IMR-90 (cell line): ENCODE results near the gene SH3RF3. TPM values are rescaled to one million over a fixed set of nuclear protein-coding genes. Genes with fewer than 3 reads are reported as not detected.

Source experiments
- ATAC-seq: fragments of 200-7000 bp; cut with Tn5 transposase; 2 replicates; pipeline ENCODE4 v1.9.1; 2020; ENCODE audit warnings: low read depth, mild to moderate bottlenecking, moderate library complexity
- BruUV-seq: library from RNA; stranded (reverse); fragments of 400-500 nt; replicated peaks from 2 replicates; lab custom pipeline; 2021; lab: Mats Ljungman, UMichigan
- CTCF ChIA-PET: fragments of 300-600 bp; formaldehyde crosslinking; extraction: SDS; loops from one replicate; lab custom pipeline; 2021; ENCODE audit warnings: antibody characterized with exemption; lab: Yijun Ruan, JAX
- POLR2A ChIA-PET: fragments of 300-600 bp; sonication (Branson Sonifier 250); formaldehyde crosslinking; loops from one replicate; lab custom pipeline; 2022; ENCODE audit warnings: antibody characterized with exemption; ENCODE audit not compliant: unreplicated experiment; lab: Charles Lee
- DNase-seq: peaks from one replicate; pipeline ENCODE4 v3.0.0; 2013
- H2AFZ ChIP-seq: replicated peaks from 2 replicates; pipeline ENCODE3; 2013; ENCODE audit warnings: low read length, mild to moderate bottlenecking; ENCODE audit not compliant: poor library complexity
- H2AK5ac ChIP-seq: 2 replicates; pipeline ENCODE4 v1.6.1; 2013; ENCODE audit warnings: low read depth, low read length, inconsistent platforms
- H2AK9ac ChIP-seq: replicated peaks from 2 replicates; pipeline ENCODE3; 2013; ENCODE audit warnings: mild to moderate bottlenecking, low read depth, low read length, moderate library complexity; ENCODE audit not compliant: poor library complexity
- H2BK120ac ChIP-seq: 2 replicates; pipeline ENCODE4 v1.6.1; 2013; ENCODE audit warnings: low read depth, low read length, inconsistent platforms
- H2BK15ac ChIP-seq: 3 replicates; pipeline ENCODE4 v1.6.1; 2013; ENCODE audit warnings: low read depth, low read length, inconsistent platforms
- H2BK20ac ChIP-seq: 2 replicates; pipeline ENCODE4 v1.6.1; 2013; ENCODE audit warnings: low read depth, mild to moderate bottlenecking, inconsistent platforms, low read length, moderate library complexity
- H2BK5ac ChIP-seq: 2 replicates; pipeline ENCODE4 v1.6.1; 2013; ENCODE audit warnings: mild to moderate bottlenecking, low read depth, low read length, inconsistent platforms; ENCODE audit not compliant: poor library complexity, severe bottlenecking
- H3K14ac ChIP-seq: replicated peaks from 2 replicates; pipeline ENCODE4 v1.6.1; 2013; ENCODE audit warnings: low read depth, low read length, inconsistent platforms
- H3K18ac ChIP-seq: 2 replicates; pipeline ENCODE4 v1.6.1; 2013; ENCODE audit warnings: low read depth, low read length, control low read depth
- H3K23ac ChIP-seq: 2 replicates; pipeline ENCODE4 v1.6.1; 2013; ENCODE audit warnings: low read depth, low read length, inconsistent platforms
- H3K27ac ChIP-seq: 2 replicates; pipeline ENCODE4 v1.5.1; 2013; ENCODE audit warnings: mild to moderate bottlenecking, control low read depth, low read length; ENCODE audit not compliant: insufficient read depth
- H3K27me3 ChIP-seq: 2 replicates; pipeline ENCODE4 v1.6.1; 2013; ENCODE audit warnings: low read length; ENCODE audit not compliant: control insufficient read depth, insufficient read depth
- H3K36me3 ChIP-seq: 2 replicates; pipeline ENCODE4 v1.6.1; 2013; ENCODE audit warnings: low read length, mixed read lengths; ENCODE audit not compliant: control insufficient read depth, insufficient read depth
- H3K4ac ChIP-seq: 2 replicates; pipeline ENCODE4 v1.6.1; 2013; ENCODE audit warnings: low read depth, low read length, inconsistent platforms
- H3K4me1 ChIP-seq: 2 replicates; pipeline ENCODE4 v1.6.1; 2013; ENCODE audit warnings: low read length, mixed read lengths; ENCODE audit not compliant: control insufficient read depth, insufficient read depth
- H3K4me2 ChIP-seq: 2 replicates; pipeline ENCODE4 v1.6.1; 2013; ENCODE audit warnings: low read depth, mild to moderate bottlenecking, control low read depth, low read length, moderate library complexity
- H3K4me3 ChIP-seq: 2 replicates; pipeline ENCODE4 v1.5.1; 2013; ENCODE audit warnings: low read depth, mild to moderate bottlenecking, control low read depth, low read length, moderate library complexity; ENCODE audit not compliant: insufficient read depth
- H3K56ac ChIP-seq: 2 replicates; pipeline ENCODE4 v1.6.1; 2013; ENCODE audit warnings: low read length, inconsistent platforms; ENCODE audit not compliant: insufficient read depth; ENCODE audit errors: extremely low read depth
- H3K79me1 ChIP-seq, 2 experiments: 2 replicates each; pipeline ENCODE4 v1.6.1; 2013; ENCODE audit warnings: low read length in 2 of 2, inconsistent platforms in 1 of 2, low read depth in 1 of 2
- H3K9ac ChIP-seq: 2 replicates; pipeline ENCODE4 v1.6.1; 2013; ENCODE audit warnings: low read depth, low read length, control low read depth
- H3K9me1 ChIP-seq: 2 replicates; pipeline ENCODE4 v1.6.1; 2013; ENCODE audit warnings: low read length, inconsistent platforms; ENCODE audit not compliant: insufficient read depth
- H3K9me3 ChIP-seq: 2 replicates; pipeline ENCODE4 v1.6.1; 2013; ENCODE audit warnings: low read length; ENCODE audit not compliant: control insufficient read depth, insufficient read depth
- H4K20me1 ChIP-seq: 2 replicates; pipeline ENCODE4 v1.6.1; 2013; ENCODE audit warnings: low read length, inconsistent platforms; ENCODE audit not compliant: insufficient read depth
- H4K5ac ChIP-seq: 2 replicates; pipeline ENCODE4 v1.6.1; 2013; ENCODE audit warnings: mild to moderate bottlenecking, low read depth, low read length, control low read depth
- H4K8ac ChIP-seq, 2 experiments: 2 replicates each; pipeline ENCODE4 v1.6.1; 2013; ENCODE audit warnings: low read depth in 2 of 2, low read length in 2 of 2, control low read depth in 1 of 2, inconsistent platforms in 1 of 2
- H4K91ac ChIP-seq: 2 replicates; pipeline ENCODE4 v1.6.1; 2013; ENCODE audit warnings: low read depth, low read length, inconsistent platforms; ENCODE audit not compliant: insufficient read depth
- BHLHE40 ChIP-seq: fragments of 150-350 bp; IDR thresholded peaks from 2 replicates; pipeline ENCODE4 v1.6.1; 2016; ENCODE audit warnings: mild to moderate bottlenecking, low read depth, low read length
- CEBPB ChIP-seq: IDR thresholded peaks from 2 replicates; pipeline ENCODE4 v1.6.1; 2012; ENCODE audit warnings: low read depth, low read length, improper control_type of control experiment
- CHD1 ChIP-seq: IDR thresholded peaks from 2 replicates; pipeline ENCODE4 v1.6.1; 2012; ENCODE audit warnings: low read depth, low read length, improper control_type of control experiment
- CTCF ChIP-seq: conservative IDR thresholded peaks from 2 replicates; pipeline ENCODE4 v1.5.1; 2012; ENCODE audit warnings: mild to moderate bottlenecking, low read depth, low read length, improper control_type of control experiment
- ELK1 ChIP-seq: fragments of 150-350 bp; IDR thresholded peaks from 2 replicates; pipeline ENCODE4 v1.6.1; 2016; ENCODE audit warnings: low read depth, mild to moderate bottlenecking, low read length, moderate library complexity, borderline replicate concordance
- FOS ChIP-seq: fragments of 150-350 bp; IDR thresholded peaks from 2 replicates; pipeline ENCODE4 v1.6.1; 2016; ENCODE audit warnings: low read depth, low read length
- MAFK ChIP-seq: IDR thresholded peaks from 2 replicates; pipeline ENCODE4 v1.6.1; 2012; ENCODE audit warnings: low read depth, low read length, improper control_type of control experiment
- MAZ ChIP-seq: IDR thresholded peaks from 2 replicates; pipeline ENCODE4 v1.6.1; 2012; ENCODE audit warnings: low read depth, mild to moderate bottlenecking, low read length, improper control_type of control experiment, moderate library complexity, borderline replicate concordance
- MXI1 ChIP-seq: IDR thresholded peaks from 2 replicates; pipeline ENCODE4 v1.6.1; 2012; ENCODE audit warnings: low read depth, mild to moderate bottlenecking, low read length, moderate library complexity, borderline replicate concordance
- NFE2L2 ChIP-seq: fragments of 150-350 bp; IDR thresholded peaks from 2 replicates; pipeline ENCODE4 v1.6.1; 2016; ENCODE audit warnings: low read depth, mild to moderate bottlenecking, low read length
- POLR2A ChIP-seq: IDR thresholded peaks from 2 replicates; pipeline ENCODE4 v1.6.1; 2012; ENCODE audit warnings: mild to moderate bottlenecking, low read depth, low read length
- RAD21 ChIP-seq: IDR thresholded peaks from 2 replicates; pipeline ENCODE4 v1.6.1; 2012; ENCODE audit warnings: low read length, improper control_type of control experiment
- RCOR1 ChIP-seq: IDR thresholded peaks from 2 replicates; pipeline ENCODE4 v1.6.1; 2012; ENCODE audit warnings: mild to moderate bottlenecking, low read length, improper control_type of control experiment; ENCODE audit not compliant: insufficient replicate concordance
- SMC3 ChIP-seq: fragments of 150-350 bp; IDR thresholded peaks from 2 replicates; pipeline ENCODE4 v1.6.1; 2016; ENCODE audit warnings: low read depth, mild to moderate bottlenecking, antibody characterized with exemption, low read length, moderate library complexity
- USF2 ChIP-seq: fragments of 150-350 bp; IDR thresholded peaks from 2 replicates; pipeline ENCODE4 v1.6.1; 2017; ENCODE audit warnings: mild to moderate bottlenecking, antibody characterized with exemption, low read length, low read depth
- whole genome bisulfite sequencing, 2 experiments: methylation state at CpG; one replicate each; pipeline versions ENCODE4 v1.1.5 to v1.1.7; 2013; ENCODE audit warnings: missing lambda C conversion rate in 2 of 2; ENCODE audit not compliant: insufficient read length in 1 of 2; ENCODE audit errors: extremely low coverage in 2 of 2; 5-methylcytosine and 5-hydroxymethylcytosine counted together
- dilution Hi-C: fragments of 300-500 bp; cut with HindIII; formaldehyde crosslinking; loops from one replicate; pipeline ENCODE4 v1.14.3; 2018; ENCODE audit warnings: low sequenced_read_pairs; ENCODE audit not compliant: unreplicated experiment
- in situ Hi-C: fragments of 300-500 bp; cut with MboI; formaldehyde crosslinking; loops from 3 replicates; pipeline ENCODE4 v1.14.3; 2019; ENCODE audit warnings: low sequenced_read_pairs, inconsistent platforms, mixed read lengths
- intact Hi-C: fragments of 100-400 bp; cut with micrococcal nuclease; formaldehyde crosslinking; loops from 2 replicates; pipeline ENCODE4 v1.10.0; 2022
- polyA plus RNA-seq, 3 experiments: library from polyadenylated mRNA; depleted of rRNA; stranded (reverse); fragments of >200 nt; gene quantifications; 2 replicates each; pipeline ENCODE4 v1.2.3, GENCODE V29; 2012; ENCODE audit warnings: low replicate concordance in 1 of 3
- total RNA-seq: library from RNA; depleted of rRNA; stranded (reverse); fragments of >200 nt; gene quantifications from 2 replicates; pipeline ENCODE4 v1.2.3, GENCODE V29; 2012

SH3RF3 gene
- total and polyA plus RNA-seq, 2 of the 4 experiments (the other 2 are of a cell fraction), result 3.4 to 5.3 TPM

GRCh38 chr2:109422758-109423500 is 293.9 kb downstream of the SH3RF3 start:
- no peak for ATAC-seq
- Histone ChIP-seq H3K27me3 (no peaks in the 10 kb centered on the region), H3K4me2 (no peak overlapping the region), H4K8ac (no peak overlapping the region), H3K23ac (no peak overlapping the region), H2BK15ac (no peak overlapping the region), H3K9me1 (peaks cover 36% of the 10 kb centered on the region), H4K91ac (no peak overlapping the region), H3K14ac (0 out of 2 replicates have a peak overlapping the region, but pooled peaks have one; percentile 21), H3K36me3 (peaks cover 26% of the 10 kb centered on the region), H2AFZ (peak overlapping the region; percentile 19), H2BK20ac (no peak overlapping the region), H3K27ac (no peak overlapping the region), H3K9me3 (no peaks in the 10 kb centered on the region), H2AK9ac (no peak overlapping the region), H2BK120ac (no peak overlapping the region), H2BK5ac (no peak overlapping the region), H3K4ac (no peak overlapping the region), H3K4me1 (peaks cover 16% of the 10 kb centered on the region), H3K9ac (no peak overlapping the region), H2AK5ac (peak overlapping the region; percentile 48; the same call in 1 of the 2 replicates), H3K18ac (no peak overlapping the region), H3K56ac (no peak overlapping the region), H4K5ac (no peak overlapping the region), H3K79me1 (peaks cover 0 to 46% of the 10 kb centered on the region in 2 experiments; a peak in 3 of 4 replicates), H3K4me3 (no peak overlapping the region), H4K20me1 (peaks cover 8% of the 10 kb centered on the region)
- ChIA-PET CTCF (no interaction called here), POLR2A (no interaction called here)
- dilution Hi-C loops (no loop called here), in situ Hi-C loops (no loop called here), intact Hi-C loops (no loop called here)
- no peak for DNase-seq
- WGBS, 2 experiments, result 92% methylated on average over 7 of the region's 16 CpGs; no CpG with 5 or more reads in 1 of the 2 experiments
- no TSS peak for BruUV-seq
- TF ChIP-seq RCOR1 (no peak), USF2 (no peak), POLR2A (no peak), CTCF (no peak), FOS (no peak), ELK1 (no peak), MAFK (no peak), MXI1 (no peak), BHLHE40 (no peak), NFE2L2 (no peak), CEBPB (no peak), CHD1 (no peak), RAD21 (no peak), SMC3 (no peak), MAZ (no peak)
